Measurements from ENCODE around the gene SPATA31A1.
"Not testable (repeated sequence)": the region's sequence is repeated elsewhere in the genome, so short reads cannot be mapped to it uniquely, and the experiment has no call there.

SPATA31A1 gene

DNA sequence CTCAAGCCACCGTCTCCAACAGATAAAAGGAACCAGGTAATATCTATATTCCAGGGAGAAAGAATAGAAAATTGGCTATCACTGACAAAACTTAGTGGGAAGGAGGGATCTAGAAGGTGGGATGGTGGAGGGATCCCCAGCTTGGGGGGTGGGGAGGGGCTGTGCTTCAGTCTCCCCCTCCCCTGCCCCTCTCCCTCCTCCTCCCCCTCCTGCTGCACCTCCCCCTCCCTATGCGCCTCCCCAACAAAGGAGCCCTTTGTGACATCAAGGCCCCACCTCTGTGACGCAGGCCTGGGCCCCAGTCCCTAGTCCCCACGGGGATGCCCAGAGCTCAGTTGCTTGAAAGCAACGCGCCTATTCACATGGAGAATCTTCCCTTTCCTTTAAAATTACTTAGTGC, at the start of gene SPATA31A1:
Gene SPATA31A1 (plus strand): TSS at position 301 of the 400 bp plus-strand sequence. CDS start 62 bp downstream, at position 363.
- in situ Hi-C loops (cut with HindIII; ENCODE audit: low sequenced_read_pairs) = not testable (repeated sequence)

DNA sequence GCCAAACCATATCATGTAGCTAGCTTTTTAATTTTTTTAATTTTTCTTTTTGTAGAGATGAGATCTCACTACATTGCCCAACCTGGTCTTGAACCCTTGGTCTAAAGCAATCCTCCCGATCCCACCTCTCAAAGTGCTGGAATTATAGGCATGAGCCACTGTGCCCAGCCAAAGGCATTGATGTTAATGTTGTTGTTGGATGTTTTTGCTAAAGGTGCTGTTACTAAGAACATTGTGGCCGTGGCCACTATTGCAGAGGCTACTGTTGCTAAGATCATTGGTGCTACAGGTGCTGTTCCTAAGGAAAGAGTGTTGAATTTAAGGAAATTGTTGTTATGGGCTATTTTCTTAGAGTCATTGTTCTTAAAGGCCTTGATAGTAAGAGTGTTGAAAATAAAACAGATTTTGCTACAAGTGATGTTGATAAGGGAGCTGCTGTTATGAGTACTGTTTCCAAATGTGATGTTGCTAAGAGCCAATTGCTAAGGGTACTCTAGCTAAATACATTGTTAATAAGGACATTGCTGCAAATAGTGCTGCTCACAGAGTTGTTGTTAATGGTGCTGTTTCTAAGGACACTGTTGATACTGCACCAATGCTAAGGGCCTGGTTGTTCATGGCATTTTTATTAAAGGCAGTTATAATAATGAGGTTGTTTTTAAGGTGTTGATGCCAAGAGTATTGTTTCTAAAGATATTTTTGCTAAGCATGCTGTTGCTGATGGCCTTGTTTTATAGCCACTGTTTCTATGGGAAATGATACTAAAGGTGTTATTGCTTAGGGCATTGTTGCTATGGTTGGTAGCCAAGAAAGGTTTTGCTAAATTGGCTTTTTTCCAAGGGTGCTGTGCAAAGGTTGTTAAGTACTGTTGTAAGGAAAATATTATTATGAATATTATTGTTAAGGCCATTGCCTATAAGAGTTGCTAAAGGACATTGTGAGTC, 52.1 kb downstream of the SPATA31A1 start:
- in situ Hi-C loops (cut with HindIII; ENCODE audit: low sequenced_read_pairs) = not testable (repeated sequence)

DNA sequence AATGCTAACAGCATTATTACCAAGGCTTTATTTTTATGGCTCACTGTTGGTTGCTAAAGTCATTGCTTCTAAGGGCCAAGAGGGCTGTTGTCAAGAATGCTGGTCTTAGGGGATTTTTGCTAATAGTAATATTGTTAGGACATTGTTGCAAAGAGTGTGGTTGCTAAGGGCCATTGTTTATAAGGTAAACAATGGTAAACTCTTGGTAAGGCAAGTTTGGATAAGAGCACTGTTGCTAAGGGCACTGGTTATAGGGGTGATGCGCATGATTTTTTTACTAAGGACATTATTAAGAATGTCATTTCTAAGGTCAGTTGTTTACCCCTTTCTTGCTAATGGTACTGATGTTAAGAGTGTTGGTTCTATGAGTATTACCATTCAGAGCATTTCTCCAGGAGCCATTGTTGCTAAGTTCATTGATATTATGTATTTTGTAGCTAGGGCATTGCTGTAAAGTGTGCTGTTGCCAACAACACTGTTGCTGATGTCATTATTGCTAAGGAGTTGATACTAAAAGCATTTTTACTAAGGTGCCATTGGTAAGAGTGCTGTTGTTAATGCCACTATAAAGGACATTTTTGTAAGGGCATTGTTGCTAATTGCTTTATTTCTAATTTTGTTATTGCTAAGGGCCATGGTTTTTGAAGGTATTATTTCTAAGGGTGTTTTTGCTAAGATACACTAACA, 55.9 kb downstream of the SPATA31A1 start:
- in situ Hi-C loops (cut with HindIII; ENCODE audit: low sequenced_read_pairs) = not testable (repeated sequence)
